Measurements from ENCODE around the gene RGSL1.
A peak's percentile ranks its signal among the peaks of the same experiment; 100 is the strongest.

RGSL1 gene

GRCh38 chr1:182589931-182590330 lies 140.0 kb downstream of the RGSL1 start:
- DNase-seq (ENCODE audit: low read depth): no peak

- DNase-seq (ENCODE audit: low read depth): peak; percentile 25
Observed at GRCh38 chr1:182595641-182596240, 145.8 kb downstream of the RGSL1 start.

DNA sequence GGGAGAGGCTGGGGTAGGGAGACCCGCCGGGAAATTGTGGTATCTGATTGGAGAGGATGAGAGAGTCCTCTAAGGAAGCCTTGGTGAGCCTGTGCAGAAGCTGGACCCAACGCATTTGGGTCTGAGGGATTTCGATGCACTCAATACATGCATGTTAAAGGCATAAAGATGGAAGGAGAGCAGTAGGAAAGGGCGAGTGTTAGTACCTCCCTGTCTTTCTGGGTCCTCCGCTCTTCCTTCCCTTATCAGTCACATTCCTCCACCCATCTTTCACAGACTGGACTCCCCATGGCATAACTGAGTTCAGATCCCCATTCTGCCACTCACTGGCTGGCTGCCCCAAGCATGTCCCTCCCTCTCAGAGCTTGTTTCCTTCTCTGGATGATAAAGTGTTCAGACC lies 147.0 kb downstream of the RGSL1 start:
- DNase-seq (ENCODE audit: low read depth): no peak

- no peak for DNase-seq (ENCODE audit: low read depth)
Observed at GRCh38 chr1:182598296-182598695, 148.3 kb downstream of the RGSL1 start.

DNA sequence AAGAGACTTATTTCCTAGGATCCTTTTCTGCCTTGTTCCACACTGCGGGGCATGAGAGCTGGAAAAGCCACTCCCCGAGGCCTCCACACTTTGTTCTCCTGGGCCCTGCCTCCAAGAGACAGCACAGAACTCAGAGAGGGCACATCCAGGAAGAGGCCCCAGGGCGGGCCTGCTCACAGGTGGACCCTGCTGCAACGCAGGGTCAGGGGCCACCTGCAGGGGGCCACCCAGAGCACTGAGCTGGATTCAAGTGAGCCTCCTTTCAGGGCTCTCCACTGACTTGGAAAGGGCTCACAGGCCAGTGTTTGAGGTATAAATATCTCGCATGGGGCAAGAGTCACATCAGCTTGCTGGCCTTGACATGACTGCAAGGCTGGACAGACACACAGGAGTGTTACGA lies 149.4 kb downstream of the RGSL1 start:
- DNase-seq (ENCODE audit: low read depth): no peak

DNA sequence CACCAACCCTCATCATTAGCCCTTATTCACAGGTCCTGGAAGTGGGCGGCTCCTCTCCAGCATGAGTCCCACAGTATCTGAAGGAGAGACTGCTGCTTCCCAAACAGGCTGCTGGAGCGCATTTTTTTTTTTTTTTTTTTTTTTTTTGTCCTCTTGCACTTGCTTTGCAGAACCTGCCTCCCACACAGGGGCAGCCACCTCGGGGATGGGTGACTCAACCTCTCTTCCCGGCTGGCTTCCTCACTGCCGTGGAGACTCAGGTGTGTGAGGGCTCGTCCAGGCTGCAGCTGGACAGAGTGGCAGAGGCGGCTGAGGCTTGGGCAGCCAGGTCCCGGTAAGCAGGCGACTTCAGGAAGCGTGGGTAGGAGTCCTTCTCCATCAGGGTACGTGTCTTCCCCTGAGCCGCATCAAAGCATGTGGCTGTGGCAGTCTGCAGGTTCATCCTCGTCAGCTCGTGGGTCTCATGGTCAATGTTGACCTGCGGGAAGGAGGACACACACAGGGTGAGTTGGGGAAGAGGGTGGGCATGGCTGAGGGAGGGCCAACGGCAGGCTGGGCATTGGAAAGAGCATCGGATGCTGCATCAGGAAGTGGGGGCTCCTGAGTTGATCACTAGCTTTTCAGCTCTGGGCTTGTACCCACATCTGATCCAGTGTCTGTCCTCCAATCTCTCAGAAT lies 150.2 kb downstream of the RGSL1 start:
- DNase-seq (ENCODE audit: low read depth): no peak

GRCh38 chr1:182600745-182601415 lies 150.9 kb downstream of the RGSL1 start:
- no peak for DNase-seq (ENCODE audit: low read depth)

- DNase-seq (ENCODE audit: low read depth): peak; percentile 45
Observed at GRCh38 chr1:182601416-182601786, 151.5 kb downstream of the RGSL1 start.

GRCh38 chr1:182601913-182602312 lies 152.0 kb downstream of the RGSL1 start:
- no peak for DNase-seq (ENCODE audit: low read depth)

DNA sequence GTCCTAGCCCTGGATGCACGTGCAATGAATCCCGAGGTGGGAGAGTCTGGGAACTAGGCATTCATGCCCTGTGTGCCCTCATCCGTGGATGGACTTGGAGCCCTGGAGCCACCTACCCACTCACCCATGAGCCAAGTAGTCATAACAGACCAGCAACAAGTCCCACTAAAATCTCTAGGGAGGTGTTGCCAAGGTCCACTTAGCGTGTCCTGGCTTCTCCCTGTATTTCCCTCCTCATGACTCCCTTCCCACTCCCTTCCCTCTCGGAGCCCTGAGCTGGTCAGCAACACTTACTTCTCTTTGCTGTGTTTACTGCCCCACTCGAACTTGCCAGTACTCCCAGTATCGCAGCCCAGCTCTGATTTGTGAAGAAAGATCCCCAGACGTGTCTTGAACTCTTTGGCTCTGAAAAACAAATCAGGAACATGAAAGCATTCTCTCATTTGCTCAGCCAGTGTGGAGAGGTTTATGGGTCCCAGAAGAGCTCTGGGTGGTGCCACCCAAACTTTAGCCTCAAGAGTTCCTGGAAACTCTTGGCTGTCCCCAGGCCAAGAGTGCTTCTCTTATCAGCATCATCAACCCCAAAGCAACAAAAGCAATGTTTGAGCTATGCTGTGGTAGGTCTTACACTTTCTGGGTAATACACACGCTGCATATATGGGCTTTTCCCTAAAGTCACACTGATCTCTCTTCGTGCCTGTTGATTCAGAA lies 153.1 kb downstream of the RGSL1 start:
- DNase-seq (ENCODE audit: low read depth): no peak

DNA sequence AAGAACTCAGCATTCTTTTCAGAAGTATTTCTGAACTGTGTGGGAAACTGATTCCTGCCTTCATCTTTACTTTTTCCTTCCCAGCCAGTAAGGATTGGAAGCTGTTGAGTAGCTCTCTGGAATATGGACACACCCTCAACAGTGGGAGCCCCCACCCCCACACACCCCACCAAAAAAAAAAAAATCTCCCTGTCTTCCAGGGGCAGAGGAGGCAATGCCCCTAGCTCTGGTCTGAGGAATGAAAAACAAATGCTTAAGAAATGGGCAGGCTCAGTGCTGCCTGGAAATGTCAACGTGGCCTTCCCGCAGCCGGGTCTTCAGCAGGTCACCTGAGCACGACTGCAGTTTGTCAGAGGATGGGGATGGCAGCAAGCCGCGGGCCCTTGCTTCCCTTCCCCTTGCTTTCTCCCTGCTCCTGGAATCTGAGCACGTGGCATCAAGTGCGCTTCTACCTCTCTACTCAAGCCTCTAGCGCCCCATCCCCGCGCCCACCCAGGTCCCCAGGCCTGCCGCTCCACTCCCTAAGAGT lies 153.8 kb downstream of the RGSL1 start:
- DNase-seq (ENCODE audit: low read depth): no peak

DNA sequence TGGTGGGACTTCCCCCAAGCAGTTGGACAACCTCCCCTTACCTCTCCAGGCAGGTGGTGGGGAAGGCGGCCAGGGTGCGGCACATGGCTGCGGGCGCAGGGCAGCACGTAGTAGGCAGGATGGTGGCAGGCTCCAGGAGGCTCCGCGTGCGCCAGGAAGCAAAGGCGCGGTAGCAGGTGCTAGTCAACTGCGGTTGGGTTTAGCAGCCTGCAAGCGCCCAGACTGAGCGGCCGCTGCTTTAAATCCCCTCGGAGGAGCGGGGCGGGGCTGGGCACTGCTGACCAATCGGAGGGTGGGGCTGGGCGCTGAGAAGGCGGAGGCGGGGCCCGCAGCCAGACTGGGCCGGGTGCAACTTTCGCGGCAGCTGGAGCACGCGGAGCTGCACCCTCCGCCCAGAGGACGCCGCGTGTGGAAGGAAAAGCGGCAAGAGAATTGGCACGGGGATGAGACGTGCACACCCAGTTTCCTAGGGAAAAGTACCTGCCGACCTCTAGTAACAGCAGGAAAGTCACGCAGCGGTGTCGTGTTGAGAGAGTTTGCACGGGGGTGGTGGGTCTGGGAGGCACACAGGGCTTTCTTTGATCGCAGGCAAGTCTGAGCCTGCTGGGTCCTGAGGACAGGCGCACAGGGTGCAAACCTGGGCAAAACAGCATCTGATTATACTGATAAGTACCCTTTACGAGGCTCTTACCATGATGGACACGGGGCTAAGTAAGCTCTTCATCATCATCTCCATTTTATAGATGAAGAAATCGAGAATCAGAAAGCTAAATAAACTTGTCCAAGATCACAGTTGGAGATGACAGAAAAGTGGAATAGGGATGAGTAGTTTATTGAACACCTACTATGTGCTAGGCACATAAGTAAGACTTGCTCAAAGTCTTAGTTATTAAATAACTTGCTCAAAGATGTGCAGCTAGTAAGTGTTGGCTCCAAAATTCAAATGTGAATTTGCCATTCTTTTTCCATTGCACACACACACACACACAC lies 154.5 kb downstream of the RGSL1 start, which contains the start of gene RGS16:
Gene RGS16, minus strand, starts transcription at position 215 of the 990 bp plus-strand sequence. Its CDS starts 130 bp downstream, at position 85.
- DNase-seq (ENCODE audit: low read depth): peak; percentile 80

GRCh38 chr1:182607566-182607965 lies 157.6 kb downstream of the RGSL1 start:
- no peak for DNase-seq (ENCODE audit: low read depth)

GRCh38 chr1:182608236-182608635 lies 158.3 kb downstream of the RGSL1 start:
- DNase-seq (ENCODE audit: low read depth): no peak

DNA sequence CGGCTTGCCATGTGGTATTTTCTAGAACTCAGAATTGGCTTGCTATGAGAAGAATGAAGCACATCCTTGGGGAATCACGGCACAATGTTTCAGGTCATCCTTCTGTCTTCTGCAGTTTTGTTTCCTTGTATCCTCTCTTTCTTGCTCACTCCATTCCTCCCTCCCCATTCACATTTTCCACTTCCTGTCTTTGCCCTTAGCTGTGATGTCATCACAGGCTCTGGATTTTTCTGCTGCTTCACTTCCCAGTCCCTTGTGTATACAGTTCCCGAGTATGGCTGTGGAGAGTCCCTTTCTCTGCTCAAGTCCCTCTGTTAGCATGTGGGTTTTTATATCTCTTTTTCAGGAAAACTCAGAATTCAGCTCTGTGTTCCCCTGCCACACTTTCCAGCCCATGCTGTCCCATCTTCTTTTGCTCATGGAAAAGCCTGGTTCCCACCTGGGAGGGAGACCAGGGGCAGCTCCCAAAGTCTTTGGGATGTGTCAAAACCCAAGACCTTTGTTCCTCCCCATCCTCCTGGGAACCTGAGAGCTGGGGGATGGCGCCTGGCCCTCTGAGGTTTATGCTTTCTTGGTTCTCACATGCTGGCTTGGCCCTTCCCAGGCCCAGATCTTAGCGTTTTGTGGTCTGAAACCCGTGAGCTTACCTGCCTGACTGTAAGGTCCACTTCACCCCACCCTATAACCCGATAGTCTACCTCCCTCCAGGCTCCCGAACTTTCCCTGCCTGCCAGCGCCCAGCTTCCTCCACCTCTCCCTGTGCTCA lies 159.1 kb downstream of the RGSL1 start:
- DNase-seq (ENCODE audit: low read depth): no peak
